Measurements from ENCODE around the gene AP3S2. TPM values are rescaled to one million over a fixed set of nuclear protein-coding genes. Genes with fewer than 3 reads are reported as not detected.
A peak's percentile ranks its signal among the peaks of the same experiment; 100 is the strongest.
"Not testable (repeated sequence)": the region's sequence is repeated elsewhere in the genome, so short reads cannot be mapped to it uniquely, and the experiment has no call there.

Gene AP3S2
- total RNA-seq, 1 experiment from 2014 or later: 53.0 TPM

DNA sequence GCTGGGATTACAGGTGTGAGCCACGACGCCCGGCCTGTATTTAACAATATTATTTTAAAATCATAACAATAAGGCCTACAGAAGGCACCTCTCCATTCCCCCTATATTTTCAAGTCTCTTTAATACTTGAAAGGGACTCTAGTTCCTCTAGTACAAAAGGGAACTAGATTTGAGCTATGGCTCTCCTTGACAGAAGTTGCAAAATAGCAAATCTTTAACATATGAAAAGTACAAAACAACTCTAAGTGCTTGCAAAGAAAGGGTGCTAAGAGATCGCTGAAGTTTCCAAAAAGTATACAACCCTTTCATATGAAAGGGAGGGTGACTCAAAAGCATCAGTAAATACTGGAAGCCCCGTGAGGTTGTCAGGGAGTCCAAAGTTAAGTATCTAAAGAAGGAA is 23.8 kb downstream of the AP3S2 start:
- DNase-seq (ENCODE audit: extremely low read depth, low read depth): no peak

DNA sequence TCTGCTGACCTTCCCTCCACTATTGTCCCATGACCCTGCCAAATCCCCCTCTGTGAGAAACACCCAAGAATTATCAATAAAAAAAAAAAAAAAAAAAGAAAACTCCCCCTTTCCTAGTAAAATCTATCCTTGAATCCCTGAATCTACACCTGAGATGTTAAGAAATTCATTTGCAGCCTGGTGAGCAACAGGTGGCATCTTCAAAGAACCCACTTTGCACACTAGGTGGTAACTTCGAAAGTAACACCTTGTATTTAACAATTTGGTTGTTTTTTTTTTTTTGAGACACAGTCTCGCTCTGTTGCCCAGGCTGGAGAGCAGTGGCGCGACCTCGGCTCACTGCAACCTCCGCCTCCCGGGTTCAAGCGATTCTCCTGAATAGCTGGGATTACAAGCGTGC is 24.3 kb downstream of the AP3S2 start:
- DNase-seq (ENCODE audit: extremely low read depth, low read depth): not testable (repeated sequence)

DNA sequence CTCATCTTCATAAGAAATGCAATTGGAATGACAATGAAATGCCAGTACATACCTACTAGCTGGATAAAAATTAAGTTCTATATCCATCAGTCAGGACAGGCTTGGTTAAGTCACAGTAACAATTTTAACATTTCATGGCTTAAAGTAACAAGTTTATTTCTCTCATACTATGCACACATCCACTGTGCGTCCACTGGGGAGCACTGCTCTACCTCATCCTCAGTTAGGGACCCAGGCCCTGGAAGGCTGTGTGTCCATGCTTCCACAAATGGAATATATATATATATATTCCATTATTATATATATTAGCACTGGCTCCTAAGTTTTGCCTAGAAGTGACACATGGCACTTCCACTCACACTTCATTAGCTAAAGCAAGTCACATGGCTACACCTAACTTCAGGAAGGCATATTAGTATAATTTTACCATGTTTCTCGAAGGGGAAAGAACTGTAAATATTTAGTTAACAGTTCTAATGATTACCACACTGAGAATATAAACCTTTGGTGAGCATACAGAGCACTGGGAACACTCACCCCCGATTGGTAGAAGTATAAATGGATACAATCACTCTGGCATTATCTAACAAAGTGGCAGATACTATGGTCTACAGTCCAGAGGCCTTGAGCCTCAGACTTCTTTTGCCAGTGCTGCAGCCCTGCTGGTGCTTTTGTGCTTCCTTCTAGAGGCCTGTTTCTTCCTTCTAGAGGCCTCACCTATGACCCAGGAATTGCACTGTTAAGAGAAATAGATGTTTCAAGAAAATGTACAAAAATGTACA is 28.6 kb downstream of the AP3S2 start:
- DNase-seq (ENCODE audit: extremely low read depth, low read depth): no peak

DNA sequence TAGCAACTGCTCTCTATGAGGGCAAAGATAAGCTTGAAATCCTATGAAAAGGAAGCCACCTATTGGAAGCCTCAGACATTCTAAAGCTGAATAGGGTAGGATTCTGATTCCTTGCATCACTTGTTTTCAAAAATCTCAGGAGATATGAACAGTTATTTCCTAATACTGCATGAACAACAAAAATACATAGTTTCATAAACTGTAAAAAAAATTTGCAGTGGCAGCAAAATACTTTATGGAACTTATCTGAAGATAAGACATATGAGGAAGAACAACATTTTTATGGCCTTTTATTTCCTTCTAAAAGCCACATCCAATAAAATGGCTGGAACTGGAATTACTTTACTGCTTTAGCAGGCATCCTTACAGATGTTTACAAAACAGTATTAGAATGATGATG is 29.9 kb downstream of the AP3S2 start:
- DNase-seq (ENCODE audit: extremely low read depth, low read depth): no peak

DNA sequence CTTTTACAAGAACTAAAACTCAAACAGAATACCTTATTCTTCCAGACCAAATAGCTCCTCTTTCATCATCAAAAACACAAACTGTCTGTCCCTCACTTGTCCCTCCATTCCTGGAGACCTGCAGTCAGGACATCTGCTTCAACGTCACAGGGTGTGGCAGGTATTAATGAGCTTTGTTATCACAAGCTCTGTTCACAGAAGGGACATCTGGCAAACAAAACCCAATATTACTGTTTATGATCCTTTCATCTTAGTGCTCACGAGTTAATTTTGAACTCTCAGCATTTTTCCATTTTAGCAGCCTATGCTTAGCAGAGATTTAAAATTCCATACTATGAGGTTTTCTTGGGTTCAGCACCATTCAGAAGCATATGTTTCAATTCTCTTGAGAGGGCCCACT is 32.9 kb downstream of the AP3S2 start:
- no peak for DNase-seq (ENCODE audit: extremely low read depth, low read depth)

DNA sequence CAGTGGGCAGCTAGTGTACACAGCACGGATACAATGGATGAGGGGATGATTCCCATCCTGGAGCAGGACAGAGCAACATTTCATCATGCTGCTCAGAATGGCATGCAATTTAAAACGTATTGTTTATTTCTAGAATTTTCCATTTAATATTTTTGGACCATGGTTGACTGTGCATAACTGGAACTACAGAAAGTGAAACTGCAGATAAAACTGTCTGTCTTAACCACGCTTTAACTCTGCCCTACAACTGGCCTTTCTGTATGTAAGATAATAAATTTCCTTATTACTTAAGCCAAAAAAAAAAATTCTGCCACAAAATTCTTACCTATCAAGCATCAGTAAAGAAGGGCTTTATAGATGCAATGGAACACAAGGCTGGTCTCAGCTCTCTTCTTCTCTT is 33.4 kb downstream of the AP3S2 start:
- no peak for DNase-seq (ENCODE audit: extremely low read depth, low read depth)

DNA sequence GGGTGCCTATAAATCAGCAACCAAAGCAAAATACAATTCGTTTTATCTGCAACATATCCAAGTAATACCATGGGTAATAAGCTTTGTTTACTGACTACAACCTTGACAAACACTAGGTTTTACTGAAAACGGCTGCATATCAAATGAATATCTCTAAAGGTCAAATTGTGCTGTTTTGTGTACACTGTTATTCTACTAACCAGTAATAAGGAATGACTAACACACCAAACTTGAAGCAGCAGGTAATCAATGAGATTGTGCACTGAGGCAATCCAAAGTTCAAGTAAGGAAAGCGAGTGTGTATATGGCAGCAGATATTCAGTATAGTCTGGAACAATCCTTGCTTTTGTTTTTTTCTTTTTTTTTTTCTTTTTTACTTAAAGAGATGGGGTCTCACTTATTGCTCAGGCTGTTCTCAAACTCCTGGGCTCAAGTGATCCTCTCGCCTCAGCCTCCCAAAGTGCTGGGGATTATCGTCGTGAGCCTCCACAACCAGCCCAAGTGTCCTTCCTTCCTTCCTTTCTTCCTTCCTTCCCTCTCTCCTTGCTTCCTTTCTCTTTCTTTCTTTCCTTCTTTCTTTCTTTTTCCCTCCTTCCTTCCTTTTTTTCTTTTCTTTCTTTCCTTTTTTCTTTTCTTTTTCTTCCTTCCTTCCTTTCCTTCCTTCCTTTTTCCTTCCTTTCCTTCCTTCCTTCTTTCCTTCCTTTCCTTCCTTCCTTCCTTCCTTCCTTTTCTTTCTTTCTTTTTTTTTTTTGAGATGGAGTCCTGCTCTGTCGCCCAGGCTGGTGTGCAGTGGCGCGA is 34.9 kb downstream of the AP3S2 start:
- no peak for DNase-seq (ENCODE audit: extremely low read depth, low read depth)

DNA sequence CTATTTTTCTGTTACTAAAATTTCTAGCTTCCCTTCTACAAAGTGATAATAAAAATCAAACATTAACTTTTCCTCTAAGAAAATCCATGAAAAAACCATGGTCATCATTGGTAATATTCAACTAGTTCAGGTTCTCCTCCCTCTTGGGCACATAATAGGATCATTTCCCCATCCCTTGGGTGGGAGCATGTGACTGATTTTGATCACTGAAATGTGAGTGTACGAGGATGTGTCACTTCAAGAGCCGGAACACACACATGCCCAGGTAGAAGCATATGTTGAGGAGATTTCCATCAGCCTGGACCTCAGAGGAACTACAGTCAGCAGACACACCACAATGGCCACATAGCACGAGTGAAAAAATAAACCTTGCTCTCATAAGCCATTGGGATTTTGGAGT is 36.1 kb downstream of the AP3S2 start:
- DNase-seq (ENCODE audit: extremely low read depth, low read depth): no peak

DNA sequence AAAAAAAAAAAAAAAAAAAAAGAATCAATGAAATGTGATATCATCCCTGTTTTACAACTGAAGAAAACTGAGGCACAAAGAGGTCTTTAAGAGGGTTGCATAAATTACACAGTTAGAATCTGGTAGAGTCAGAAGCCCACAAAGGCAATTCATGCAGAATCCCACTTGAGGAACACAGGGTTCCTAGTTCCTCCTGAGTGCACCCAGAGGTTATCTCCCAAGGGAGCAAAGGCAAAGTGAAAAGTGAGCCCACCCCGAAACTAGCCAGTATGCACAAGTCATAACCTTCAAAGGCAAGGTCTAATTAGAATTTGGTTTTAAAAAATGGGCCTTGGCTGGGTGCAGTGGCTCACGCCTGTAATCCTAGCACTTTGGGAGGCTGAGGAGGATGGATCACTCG is 37.8 kb downstream of the AP3S2 start:
- DNase-seq (ENCODE audit: extremely low read depth, low read depth): no peak

DNA sequence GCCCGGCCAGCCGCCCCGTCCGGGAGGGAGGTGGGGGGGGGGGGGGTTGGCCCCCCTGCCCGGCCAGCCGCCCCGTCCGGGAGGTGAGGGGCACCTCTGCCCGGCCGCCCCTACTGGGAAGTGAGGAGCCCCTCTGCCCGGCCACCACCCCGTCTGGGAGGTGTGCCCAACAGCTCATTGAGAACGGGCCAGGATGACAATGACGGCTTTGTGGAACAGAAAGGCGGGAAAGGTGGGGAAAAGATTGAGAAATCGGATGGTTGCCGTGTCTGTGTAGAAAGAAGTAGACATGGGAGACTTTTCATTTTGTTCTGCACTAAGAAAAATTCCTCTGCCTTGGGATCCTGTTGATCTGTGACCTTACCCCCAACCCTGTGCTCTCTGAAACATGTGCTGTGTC is 38.9 kb downstream of the AP3S2 start:
- not testable (repeated sequence) for DNase-seq (ENCODE audit: extremely low read depth, low read depth)

DNA sequence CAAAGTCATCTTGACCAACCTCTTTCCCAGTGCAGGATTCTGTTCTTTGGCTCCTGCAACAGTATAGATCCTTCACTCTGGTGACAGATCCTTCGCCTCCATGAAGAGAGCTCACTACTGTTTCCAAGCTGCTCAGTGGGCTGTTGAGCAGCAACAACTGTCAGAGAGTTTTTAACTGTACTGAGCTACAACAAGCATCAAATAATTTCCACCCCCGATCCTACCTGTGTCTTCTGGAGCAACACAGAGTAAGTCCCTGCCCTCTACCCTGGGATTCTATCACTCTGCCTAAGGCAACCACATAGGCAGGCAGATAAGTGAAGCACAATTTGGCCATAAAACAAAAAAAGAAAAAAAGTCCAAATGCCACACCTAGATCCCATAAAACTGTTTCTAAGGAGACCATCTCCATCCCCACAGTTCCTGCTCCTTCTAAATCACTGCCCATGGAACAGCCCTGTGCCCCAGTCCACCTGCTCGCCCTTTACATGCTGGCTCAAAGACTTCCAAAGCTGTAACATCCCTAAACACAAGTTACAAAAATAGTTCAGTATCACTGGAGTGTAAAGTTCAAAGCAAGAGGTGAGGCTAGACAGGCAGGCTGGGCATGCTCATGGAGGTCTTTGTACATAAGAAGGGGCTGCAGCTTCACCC is 41.3 kb downstream of the AP3S2 start:
- DNase-seq (ENCODE audit: extremely low read depth, low read depth): no peak

DNA sequence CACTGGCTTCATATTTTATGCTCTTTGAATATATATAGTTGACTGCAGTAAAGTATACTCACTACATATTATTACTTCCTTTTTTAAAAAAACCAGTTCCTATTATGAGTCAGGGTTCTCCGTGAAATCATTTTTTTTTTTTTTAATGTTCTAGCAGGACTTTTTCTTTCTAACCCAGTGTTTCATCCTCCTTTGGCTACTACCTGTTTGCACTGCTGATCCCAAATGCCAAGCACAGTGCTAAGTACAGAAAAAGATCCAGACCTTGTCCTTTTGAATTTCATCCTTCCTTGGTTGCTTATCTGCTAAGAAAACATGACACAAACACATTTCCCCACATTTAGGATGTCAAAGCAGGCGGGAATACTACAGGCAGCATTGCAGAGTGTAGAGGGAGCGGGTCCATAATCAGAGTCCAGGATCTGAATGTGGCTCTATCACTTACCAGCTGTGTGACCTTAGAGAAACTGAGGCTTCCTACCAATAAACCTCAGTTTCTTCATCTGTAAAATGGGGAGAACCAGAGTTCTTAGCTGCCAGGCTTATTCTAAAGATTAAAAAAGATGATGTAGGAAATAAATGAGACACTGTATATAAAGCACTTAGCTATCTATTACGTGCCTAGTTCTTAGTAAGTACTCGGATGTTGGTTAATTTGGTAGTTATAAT is 42.0 kb downstream of the AP3S2 start:
- no peak for DNase-seq (ENCODE audit: extremely low read depth, low read depth)

DNA sequence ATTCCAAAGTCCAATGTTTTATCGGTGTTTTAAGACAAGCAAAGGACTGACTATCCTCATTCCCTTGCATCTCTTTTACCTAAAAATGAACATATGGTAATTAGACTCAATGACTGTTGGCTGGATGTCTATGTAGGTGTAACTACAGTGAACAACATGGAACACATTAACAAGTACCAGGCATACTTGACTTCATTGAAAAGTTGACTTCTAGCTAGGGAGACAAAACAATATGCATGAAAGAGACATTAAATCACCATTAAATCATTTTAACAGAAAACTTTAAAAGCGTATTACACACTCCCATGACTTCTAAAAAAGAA is 44.9 kb downstream of the AP3S2 start:
- DNase-seq (ENCODE audit: extremely low read depth, low read depth): no peak

DNA sequence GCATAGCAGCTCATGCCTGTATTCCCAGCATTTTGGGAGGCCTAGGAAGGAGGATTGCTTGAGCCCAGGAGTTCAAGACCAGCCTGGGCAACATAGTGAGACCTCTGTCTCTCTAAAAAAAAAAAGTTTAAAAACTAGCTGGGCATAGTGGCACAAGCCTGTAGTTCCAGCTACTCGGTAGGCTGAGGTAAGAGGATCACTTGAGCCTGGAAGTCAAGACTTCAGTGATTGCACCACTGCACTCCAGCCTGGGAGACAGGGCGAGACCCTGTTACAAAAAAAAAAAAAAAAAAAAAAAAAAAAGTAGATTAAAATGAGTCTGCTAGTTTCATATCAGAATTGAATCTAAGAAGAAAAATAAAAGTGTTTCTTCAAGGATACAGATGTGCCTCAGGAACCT is 46.7 kb downstream of the AP3S2 start:
- no peak for DNase-seq (ENCODE audit: extremely low read depth, low read depth)

DNA sequence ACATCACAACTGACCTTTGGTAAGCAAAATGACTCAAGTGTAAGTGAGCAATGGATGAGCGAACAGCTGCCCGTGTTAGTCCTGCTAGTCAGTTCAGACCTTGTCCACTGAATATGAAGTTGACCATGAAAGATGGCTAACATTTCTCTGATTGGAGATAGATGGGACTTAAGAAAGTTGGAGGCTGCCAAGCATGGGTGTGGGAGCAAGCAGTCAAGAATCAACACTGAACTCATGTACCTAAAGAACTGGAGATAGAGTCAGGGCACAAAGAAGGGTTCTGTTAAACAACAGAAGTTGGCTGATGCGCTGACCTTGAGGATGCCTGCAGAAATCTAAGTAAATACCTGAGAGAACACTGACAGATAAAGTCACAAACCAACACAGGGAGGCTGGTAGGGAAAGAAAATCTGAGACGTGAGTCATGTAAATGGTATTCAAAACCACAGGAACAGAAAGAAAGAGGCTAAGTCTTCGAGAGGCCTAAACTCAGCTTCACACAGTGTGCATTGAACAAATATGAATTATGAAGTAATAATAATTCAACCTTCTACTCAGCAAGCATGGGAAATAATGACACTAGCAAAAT is 48.4 kb downstream of the AP3S2 start:
- DNase-seq (ENCODE audit: extremely low read depth, low read depth): peak; percentile 9

DNA sequence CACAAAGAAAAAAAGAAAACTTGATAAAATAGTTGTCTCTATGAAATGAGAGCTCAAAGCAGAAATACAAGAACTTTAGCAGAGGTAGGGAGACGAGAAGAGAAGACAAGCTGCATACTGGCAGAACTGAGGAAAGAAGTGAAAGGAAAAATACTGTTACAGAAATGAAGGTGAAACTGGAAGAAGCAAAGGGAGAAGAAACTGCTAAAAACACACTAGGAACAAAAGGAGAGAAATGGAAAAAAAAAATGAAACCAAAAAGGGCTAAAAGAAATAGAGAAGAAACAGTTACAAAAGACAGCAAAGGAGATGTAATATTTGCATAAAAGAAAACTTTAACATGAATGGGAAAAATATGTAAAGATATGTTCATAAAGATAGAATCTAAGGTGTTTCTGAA is 51.8 kb downstream of the AP3S2 start:
- no peak for DNase-seq (ENCODE audit: extremely low read depth, low read depth)

DNA sequence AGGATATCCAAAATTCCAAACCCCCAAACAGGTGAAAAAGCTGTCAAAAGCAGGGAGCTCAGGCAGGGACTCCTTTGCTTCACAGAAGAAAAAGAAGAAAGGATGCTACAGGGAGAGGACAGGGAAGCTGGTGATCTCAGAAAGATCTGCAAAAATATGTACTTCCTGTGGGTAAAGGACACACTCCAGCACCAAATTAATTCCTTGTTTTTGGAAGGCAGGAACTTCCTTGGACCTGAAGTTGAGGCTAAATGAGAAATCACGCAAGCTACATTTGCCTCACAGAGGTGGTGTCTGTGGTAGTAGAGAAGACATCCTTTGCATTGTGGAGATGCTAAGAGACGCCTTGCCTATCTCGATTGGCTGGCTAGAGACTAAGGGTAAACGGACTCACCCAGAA is 52.5 kb downstream of the AP3S2 start:
- DNase-seq (ENCODE audit: extremely low read depth, low read depth): no peak

DNA sequence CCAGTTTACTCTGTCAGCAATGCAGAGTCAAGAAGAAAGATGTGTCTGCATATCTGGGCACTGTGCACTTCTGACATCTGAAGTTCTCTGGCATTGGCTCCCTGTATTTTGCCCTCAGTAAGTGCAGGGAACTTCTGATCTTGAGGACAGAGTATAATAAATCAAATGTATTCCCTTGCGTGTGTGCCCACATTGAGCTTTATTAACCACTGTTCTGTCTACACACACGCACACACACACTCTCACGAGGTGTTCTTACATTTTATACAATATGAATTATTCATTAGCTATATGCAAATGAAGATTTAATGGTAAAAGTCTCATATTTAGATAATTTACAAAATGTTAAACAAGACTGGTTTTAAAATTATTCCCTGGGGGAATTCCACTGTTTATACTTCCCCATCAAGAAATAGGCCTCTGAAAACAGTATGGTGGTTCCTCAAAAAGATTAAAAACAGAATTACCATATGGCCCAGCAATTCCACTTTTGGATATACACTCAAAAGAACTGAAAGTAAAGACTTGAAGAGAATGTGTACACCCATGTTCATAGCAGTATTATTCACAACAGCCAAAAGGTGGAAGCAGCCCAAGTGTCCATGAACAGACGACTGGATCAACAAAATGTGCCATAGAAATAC is 54.5 kb downstream of the AP3S2 start:
- DNase-seq (ENCODE audit: extremely low read depth, low read depth): no peak

DNA sequence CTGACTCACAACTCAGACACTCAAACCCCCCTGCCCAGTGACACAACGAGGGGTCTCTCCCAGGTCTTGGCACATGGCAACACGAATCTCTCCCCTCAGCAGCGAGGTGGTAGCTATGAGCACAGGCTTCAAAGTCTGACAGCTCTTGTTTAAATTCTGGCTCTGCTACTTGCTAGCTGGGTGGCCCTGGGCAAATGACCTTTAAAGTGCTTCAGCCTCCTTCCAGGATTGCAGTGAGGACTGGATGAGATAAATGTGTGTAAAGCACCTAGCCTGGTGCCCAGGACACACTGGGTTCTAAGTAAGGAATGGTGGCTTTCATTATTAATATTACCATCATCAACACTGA is 56.0 kb downstream of the AP3S2 start:
- DNase-seq (ENCODE audit: extremely low read depth, low read depth): no peak

DNA sequence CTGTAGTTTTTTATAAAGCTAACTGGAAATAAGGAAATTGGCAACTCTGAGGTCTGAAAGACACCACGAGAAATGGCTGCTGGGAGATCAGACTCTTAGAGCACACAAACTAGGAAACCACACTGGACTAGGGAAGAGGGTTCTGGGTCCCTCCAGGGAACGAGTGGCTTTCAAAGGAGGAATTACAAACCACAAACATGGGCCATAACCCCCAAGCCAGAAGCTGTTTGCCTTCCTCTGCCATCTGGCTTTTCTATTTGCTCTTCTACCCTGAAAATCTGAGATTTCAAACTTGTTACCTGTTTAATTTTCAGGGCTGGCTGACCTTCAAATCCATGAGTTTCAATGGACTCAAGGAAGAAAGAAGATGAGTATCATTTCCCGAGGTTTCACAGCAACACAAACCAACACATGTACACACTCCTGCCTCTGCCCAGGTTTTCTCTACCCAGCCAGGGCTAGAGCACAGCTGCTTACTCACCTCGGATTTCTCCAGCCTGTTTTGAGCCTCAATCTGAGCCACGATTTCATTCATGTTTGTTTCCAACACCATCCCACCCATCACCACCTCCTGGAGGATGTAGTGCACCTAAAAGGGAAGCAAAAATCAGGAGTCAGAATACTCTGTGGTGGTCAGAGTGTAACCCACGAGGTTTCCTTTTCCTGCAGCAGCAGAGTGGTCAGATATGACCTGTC is 56.5 kb downstream of the AP3S2 start:
- DNase-seq (ENCODE audit: extremely low read depth, low read depth): no peak
